ENCODE data around the gene PTGES.
"Not testable (repeated sequence)": the region's sequence is repeated elsewhere in the genome, so short reads cannot be mapped to it uniquely, and the experiment has no call there.

PTGES gene

DNA sequence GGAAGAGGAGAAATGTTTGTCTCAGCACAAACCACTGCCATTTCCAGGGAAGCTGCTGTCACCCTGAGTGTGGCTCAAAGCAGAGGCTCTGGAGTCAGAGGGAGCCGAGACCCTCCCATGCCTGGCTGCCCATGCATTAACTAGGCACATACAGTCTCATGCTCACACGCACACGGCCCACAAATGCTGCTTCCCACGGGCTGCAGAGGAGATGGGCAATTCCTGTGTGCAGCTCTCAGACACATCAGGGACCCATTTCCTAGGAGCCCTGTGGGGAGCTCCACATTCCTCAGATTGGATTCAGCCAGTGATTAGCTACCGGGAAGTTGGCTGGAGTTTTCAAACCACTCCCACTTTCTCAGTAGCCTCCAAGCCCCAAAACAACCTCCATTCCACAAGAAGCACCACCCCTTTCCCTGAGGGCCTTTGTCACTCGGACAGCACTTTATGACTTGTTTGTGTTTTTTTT lies 9.1 kb upstream of the PTGES start:
- peak in 1 of 2 experiments; percentile 89 for DNase-seq (ENCODE audit: low read depth in 1 of 2, low spot score in 1 of 2)

DNA sequence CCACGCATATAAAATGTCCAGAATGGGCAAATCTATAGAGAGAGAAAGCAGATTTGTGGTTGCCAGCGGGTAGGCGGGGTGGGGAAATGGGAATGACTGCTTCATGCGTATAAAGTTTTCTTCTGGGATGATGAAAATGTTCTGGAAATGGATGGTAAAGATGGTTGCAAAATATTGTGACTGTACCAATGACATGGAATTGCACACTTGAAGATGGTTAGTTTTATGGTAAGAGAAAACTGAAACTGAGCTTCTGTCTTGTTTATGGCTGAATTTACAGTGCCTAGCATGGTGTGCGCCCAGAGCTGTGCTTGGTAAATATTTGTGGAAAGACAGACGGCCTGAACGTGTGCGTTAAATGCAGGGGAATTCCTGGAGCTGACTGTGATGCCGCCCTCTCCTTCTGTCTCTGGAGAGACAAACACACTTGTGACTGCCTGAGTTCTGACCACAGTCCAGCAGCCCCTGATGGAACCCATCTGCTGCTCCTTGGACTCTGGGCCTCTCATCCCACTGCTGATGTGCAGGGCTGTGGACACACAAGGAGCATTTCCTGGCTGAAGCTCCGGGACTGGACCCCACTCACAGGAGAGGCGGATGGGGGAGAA lies 8.6 kb upstream of the PTGES start:
- peak in 1 of 2 experiments; percentile 51 for DNase-seq (ENCODE audit: low read depth in 1 of 2, low spot score in 1 of 2)
- in situ Hi-C loops (cut with HindIII; ENCODE audit: low pct_unique_long_range_greater_than_20kb, low sequenced_read_pairs) = no loop called here
- no peak for TF ChIP-seq JUND (IDR thresholded peaks at IDR 0.05; ENCODE audit: low read depth)

More for the DNA sequence above, 9.1 kb upstream of the PTGES start:
- no peak for TF ChIP-seq JUND (IDR thresholded peaks at IDR 0.05; ENCODE audit: low read depth)
- in situ Hi-C loops (cut with HindIII; ENCODE audit: low pct_unique_long_range_greater_than_20kb, low sequenced_read_pairs) = no loop called here

DNA sequence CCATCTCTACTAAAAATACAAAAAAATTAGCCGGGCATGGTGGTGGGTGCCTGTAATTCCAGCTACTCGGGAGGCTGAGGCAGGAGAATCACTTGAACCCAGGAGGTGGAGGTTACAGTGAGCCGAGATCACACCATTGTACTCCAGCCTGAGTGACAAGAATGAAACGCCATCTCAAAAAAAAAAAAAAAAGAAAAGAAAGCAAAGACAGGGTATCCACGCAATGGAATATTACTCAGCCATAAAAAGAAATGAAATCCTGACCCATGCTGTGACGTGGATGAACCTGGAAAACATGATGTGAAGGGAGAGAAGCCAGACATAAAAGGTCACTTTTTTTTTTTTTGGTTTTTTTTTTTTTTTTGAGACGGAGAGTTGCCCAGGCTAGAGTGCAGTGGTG lies 7.9 kb upstream of the PTGES start:
- DNase-seq (ENCODE audit: low read depth in 1 of 2, low spot score in 1 of 2); in situ Hi-C loops (cut with HindIII; ENCODE audit: low pct_unique_long_range_greater_than_20kb, low sequenced_read_pairs): not testable (repeated sequence)

DNA sequence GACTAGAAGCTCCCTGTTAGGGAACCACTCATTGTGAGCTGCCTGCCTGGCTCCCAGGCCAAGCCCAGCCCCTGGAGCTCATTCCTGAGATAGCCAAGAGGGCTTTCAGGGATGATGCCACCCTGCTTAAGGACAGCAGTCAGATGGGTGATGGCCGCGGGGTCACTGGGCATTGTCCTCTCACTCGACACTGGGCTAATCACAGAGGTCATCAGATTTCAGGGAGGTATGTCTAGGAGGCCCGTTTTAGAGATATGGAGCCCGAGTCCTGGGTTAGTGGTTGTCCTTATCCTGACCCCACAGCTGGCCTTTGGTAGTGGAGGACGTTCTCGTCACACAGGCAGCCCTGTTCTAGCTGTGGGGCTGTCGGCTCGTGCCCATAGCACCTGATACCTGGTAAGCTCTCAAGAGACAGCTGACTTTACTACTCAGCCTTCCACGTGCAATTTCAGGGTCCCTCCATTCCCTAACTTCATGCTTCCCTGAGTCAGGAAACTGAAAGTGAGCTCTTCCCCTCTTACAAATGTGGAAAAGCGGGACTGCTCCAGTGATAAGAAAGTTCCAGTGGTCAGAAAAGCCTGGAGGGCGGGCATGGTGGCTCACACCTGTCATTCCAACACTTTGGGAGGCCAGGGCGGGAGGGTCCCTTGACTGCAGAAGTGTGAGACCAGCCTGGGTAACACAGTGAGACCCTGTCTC lies 7.1 kb upstream of the PTGES start:
- TF ChIP-seq JUND (IDR thresholded peaks at IDR 0.05; ENCODE audit: low read depth) = no peak
- DNase-seq (ENCODE audit: low read depth in 1 of 2, low spot score in 1 of 2) = peak in 1 of 2 experiments; percentile 42
- in situ Hi-C loops (cut with HindIII; ENCODE audit: low pct_unique_long_range_greater_than_20kb, low sequenced_read_pairs) = no loop called here

DNA sequence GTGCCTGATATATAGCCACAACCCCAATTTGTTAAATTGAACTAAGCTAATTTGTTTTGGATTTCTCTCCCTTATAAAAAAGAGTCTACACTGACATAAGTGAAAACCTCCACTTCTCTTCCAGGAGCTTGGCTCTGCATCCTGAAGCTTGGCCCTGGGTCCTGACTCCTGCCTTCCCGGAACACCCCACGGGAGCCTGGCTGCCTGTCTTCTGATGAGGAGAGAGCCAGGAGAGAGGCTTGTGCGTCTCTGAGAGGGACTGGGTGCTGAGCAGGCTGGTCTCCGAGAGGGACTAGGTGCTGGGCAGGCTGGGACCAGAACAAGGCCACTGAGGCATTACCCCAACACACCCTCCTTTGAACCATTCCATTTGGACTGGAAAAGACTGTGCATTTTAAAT lies 6.5 kb upstream of the PTGES start:
- TF ChIP-seq JUND (IDR thresholded peaks at IDR 0.05; ENCODE audit: low read depth) = no peak
- in situ Hi-C loops (cut with HindIII; ENCODE audit: low pct_unique_long_range_greater_than_20kb, low sequenced_read_pairs) = no loop called here
- DNase-seq (ENCODE audit: low read depth in 1 of 2, low spot score in 1 of 2) = no peak

DNA sequence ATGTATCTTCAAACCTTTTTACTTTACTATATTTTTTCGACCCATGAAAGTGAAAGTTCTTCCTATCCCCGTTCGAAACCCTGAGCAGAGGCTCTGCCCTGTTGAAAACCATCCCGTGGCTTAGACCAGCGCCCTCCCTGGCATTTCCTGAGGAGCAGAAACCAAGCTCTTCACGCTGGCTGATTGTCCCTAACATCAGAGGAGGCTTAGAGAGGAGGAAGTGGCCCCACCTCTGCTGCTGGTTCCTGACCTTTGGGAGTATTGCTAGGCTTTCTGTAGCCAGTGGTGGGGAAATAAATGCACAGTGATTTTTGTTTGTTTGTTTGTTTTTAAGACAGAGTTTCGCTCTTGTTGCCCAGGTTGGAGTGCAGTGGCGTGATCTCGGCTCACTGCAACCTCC lies 4.2 kb upstream of the PTGES start:
- in situ Hi-C loops (cut with HindIII; ENCODE audit: low pct_unique_long_range_greater_than_20kb, low sequenced_read_pairs) = no loop called here
- no peak for DNase-seq (ENCODE audit: low read depth in 1 of 2, low spot score in 1 of 2)
- TF ChIP-seq JUND (IDR thresholded peaks at IDR 0.05; ENCODE audit: low read depth) = no peak

DNA sequence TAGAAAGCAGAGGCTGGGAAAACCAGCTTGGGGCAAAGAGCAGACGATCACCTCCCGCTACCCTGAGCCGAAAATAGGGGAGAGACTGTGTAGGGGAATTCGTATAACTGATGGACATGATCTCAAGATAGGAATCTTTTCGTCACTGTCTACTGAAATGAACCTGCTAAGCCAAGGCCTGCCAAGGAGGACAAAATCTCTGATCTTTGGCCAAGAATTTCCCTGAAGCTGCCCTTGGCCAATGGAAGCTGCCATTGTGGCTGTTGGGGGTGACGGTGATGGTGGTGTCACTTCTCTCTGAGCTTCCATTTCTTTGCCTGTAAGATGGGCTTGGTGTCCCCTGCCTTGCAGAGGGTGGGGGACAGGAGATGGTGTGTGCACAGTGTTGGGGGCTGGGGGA lies 3.3 kb upstream of the PTGES start:
- in situ Hi-C loops (cut with HindIII; ENCODE audit: low pct_unique_long_range_greater_than_20kb, low sequenced_read_pairs) = no loop called here
- DNase-seq (ENCODE audit: low read depth in 1 of 2, low spot score in 1 of 2) = peak in 1 of 2 experiments; percentile 74
- TF ChIP-seq JUND (IDR thresholded peaks at IDR 0.05; ENCODE audit: low read depth) = no peak

DNA sequence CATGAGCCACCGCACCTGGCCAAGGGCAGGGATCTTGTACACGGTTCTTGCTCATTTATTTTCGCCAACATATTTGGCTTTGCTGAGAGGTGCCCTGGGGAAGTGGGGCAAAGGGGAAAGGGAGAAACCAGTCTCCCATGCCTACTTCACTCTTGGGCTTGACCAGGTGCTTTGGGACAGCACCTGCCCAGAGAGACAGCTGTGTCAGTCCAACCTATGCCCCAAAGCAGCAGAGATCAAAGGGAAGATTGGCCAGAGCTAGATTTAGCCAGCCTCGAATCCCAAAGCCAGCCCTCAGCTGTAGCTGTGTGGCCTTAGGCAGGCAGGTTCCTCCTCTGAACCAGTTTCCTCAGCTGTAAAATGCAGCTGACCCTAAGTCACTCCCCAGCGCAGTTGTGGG lies 2.3 kb upstream of the PTGES start:
- no peak for TF ChIP-seq JUND (IDR thresholded peaks at IDR 0.05; ENCODE audit: low read depth)
- in situ Hi-C loops (cut with HindIII; ENCODE audit: low pct_unique_long_range_greater_than_20kb, low sequenced_read_pairs) = no loop called here
- peak in 1 of 2 experiments; percentile 89 for DNase-seq (ENCODE audit: low read depth in 1 of 2, low spot score in 1 of 2)

DNA sequence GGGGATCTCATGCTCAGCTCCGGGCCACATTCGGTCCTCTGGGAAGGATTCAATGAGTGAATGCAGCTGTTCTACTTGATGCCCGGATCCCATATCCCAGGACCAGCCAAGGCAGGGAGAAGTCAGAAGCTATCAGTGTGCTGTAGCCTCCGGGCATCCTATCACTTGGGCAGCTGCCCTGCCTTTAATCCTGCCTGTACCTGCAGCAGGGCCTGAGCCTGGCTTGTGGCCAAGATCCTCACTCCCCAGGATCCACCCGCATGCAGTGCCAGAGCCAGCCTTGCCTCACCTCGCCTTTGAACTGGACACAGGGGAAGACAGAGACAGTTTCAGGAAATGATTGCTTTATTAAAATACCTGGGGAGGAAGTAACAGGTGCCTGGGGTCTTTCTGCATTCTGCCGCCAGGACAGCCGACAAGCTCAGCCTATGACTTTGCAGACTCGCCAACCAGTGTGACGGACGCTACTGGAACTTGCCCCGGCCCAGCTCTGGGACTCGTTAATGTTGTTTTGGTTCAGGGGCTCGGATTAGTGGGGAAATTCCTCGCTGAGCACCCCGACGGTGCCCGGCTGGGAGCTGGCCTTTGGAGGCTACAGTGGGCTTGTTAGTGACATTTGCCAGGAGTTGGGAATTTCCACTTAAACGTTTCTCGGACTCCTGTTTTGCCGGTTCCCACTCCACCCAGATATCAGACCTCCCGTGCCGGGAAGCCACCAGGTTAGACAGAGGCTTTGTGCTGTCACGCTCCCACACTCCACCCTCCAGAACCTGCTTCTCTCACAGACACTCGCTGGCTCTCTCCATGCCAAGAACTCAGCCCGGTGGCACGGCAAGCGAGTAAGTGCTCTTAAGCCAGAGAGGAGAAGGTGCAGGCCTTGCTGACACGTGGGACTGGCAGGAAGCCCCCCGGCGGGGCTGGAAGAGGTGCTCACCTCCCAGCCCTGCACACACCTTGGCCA lies 721 bp downstream of the PTGES start:
- peak; percentile 62 for DNase-seq (ENCODE audit: low read depth in 1 of 2, low spot score in 1 of 2)
- in situ Hi-C loops (cut with HindIII; ENCODE audit: low pct_unique_long_range_greater_than_20kb, low sequenced_read_pairs) = no loop called here
- no peak for TF ChIP-seq JUND (IDR thresholded peaks at IDR 0.05; ENCODE audit: low read depth)

DNA sequence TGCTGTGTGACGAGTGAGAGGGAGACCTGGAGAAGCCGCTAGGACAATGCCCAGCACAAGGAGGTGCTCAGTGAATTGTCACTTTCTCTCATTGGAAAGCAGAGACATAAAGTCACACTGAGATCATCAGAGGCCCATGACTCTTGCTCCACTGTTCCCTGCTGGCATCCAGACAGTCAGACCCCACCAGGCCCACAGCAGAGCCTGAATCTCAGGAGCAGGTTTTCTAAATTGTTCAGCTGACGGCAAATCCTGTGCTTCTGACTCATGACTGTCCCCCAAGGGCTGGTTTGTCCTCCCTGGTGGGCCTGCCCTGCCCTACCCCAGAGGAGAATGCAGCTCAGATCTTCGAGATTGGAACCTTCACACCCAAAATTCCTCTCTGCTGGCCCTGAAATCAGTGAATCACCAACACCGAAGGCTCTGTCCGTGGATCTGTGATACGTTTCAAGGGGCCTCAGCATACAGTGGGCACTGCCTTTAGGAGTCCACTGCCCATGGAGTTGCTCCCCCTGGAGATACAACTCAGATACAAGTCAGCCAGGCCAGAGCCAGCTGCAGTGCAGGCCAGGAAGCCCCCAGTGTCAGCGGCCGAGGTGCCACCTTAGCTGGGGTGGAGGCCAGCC lies 2.7 kb downstream of the PTGES start:
- in situ Hi-C loops (cut with HindIII; ENCODE audit: low pct_unique_long_range_greater_than_20kb, low sequenced_read_pairs) = no loop called here
- TF ChIP-seq JUND (IDR thresholded peaks at IDR 0.05; ENCODE audit: low read depth) = no peak
- no peak for DNase-seq (ENCODE audit: low read depth in 1 of 2, low spot score in 1 of 2)

DNA sequence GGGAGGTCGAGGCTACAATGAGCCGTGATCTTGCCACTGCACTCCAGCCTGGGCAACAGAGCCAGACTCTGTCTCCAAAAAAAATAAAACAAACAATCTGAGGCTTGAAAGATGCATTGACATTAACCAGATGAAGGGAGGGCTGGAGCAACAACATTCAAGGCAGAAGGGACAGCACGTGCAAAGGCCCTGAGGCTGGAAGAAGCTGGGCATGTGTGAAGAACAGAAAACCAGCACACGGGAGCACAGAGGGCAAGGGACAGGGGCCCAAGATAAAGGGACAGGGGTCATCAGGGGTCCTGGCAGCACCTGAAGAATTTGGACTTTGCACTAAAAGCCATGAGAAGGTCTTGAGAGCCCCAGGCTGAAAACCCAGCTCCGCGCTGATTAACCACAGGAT lies 3.3 kb downstream of the PTGES start:
- no peak for TF ChIP-seq JUND (IDR thresholded peaks at IDR 0.05; ENCODE audit: low read depth)
- in situ Hi-C loops (cut with HindIII; ENCODE audit: low pct_unique_long_range_greater_than_20kb, low sequenced_read_pairs) = no loop called here
- no peak for DNase-seq (ENCODE audit: low read depth in 1 of 2, low spot score in 1 of 2)

DNA sequence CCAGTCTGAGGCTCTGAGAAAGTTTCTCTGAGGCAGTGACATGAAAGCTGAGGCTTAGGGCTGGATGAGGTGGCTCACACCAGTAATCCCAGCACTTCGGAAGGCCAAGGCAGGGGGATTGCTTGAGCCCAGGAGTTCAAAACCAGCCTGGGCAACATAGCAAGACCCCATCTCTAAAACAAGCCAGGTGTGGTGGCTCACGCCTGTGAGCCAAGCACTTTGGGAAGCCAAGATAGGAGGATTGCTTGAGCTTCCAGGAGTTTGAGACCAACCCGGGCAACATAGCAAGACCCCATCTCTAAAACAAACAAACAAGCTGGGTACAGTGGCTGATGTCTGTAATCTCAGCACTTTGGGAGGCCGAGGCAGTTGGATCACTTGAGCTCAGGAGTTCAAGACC lies 3.8 kb downstream of the PTGES start:
- in situ Hi-C loops (cut with HindIII; ENCODE audit: low pct_unique_long_range_greater_than_20kb, low sequenced_read_pairs); DNase-seq (ENCODE audit: low read depth in 1 of 2, low spot score in 1 of 2): not testable (repeated sequence)
